ENCODE results near the gene GGTLC3.
"Not testable (repeated sequence)": the region's sequence is repeated elsewhere in the genome, so short reads cannot be mapped to it uniquely, and the experiment has no call there.

The GGTLC3 gene

GRCh38 chr22:18518061-18518460 lies at the start of gene GGTLC3:
TSS of gene GGTLC3 (minus strand) at chr22:18518161. CDS start at chr22:18517897, 264 bp downstream.
- not testable (repeated sequence) for DNase-seq

GRCh38 chr22:18560099-18560974 lies 42.4 kb upstream of the GGTLC3 start:
- DNase-seq: not testable (repeated sequence)

GRCh38 chr22:18558939-18559338 lies 41.0 kb upstream of the GGTLC3 start:
- not testable (repeated sequence) for DNase-seq

- DNase-seq: not testable (repeated sequence)
Measured at GRCh38 chr22:18558516-18558915, 40.6 kb upstream of the GGTLC3 start.

GRCh38 chr22:18554280-18555256 lies 36.6 kb upstream of the GGTLC3 start:
- DNase-seq: not testable (repeated sequence)

GRCh38 chr22:18552839-18553597 lies 35.1 kb upstream of the GGTLC3 start:
- not testable (repeated sequence) for DNase-seq

GRCh38 chr22:18551046-18551445 lies 33.1 kb upstream of the GGTLC3 start:
- DNase-seq: not testable (repeated sequence)

GRCh38 chr22:18549458-18550179 lies 31.7 kb upstream of the GGTLC3 start:
- not testable (repeated sequence) for DNase-seq

- DNase-seq: not testable (repeated sequence)
Measured at GRCh38 chr22:18544615-18545014, 26.7 kb upstream of the GGTLC3 start.

- not testable (repeated sequence) for DNase-seq
Measured at GRCh38 chr22:18543400-18543799, 25.4 kb upstream of the GGTLC3 start.

GRCh38 chr22:18539994-18540393 lies 22.0 kb upstream of the GGTLC3 start:
- DNase-seq: not testable (repeated sequence)

GRCh38 chr22:18534315-18534714 lies 16.4 kb upstream of the GGTLC3 start:
- DNase-seq: not testable (repeated sequence)

- DNase-seq: not testable (repeated sequence)
Measured at GRCh38 chr22:18533633-18534032, 15.7 kb upstream of the GGTLC3 start.

- not testable (repeated sequence) for DNase-seq
Measured at GRCh38 chr22:18529416-18530145, 11.6 kb upstream of the GGTLC3 start.

GRCh38 chr22:18528597-18529415 lies 10.8 kb upstream of the GGTLC3 start:
- DNase-seq: peak; percentile 84 to 95

GRCh38 chr22:18527752-18528596 lies 10.0 kb upstream of the GGTLC3 start, which contains the start of gene TMEM191B:
TSS of gene TMEM191B (plus strand) at chr22:18527802. CDS start at chr22:18527981, 179 bp downstream.
- DNase-seq: not testable (repeated sequence)

GRCh38 chr22:18523328-18523727 lies 5.4 kb upstream of the GGTLC3 start:
- DNase-seq: not testable (repeated sequence)

GRCh38 chr22:18522762-18523161 lies 4.8 kb upstream of the GGTLC3 start:
- not testable (repeated sequence) for DNase-seq

- not testable (repeated sequence) for DNase-seq
Measured at GRCh38 chr22:18513454-18513853, 4.5 kb downstream of the GGTLC3 start.
